Stimulated activated CD4-positive, alpha-beta T cell treated with anti-CD3 and anti-CD28 coated beads, Interleukin-2, amount 100 ng/mL, for 4 hours (primary cell): ENCODE data around the gene TTC31.
"Not testable (repeated sequence)": the region's sequence is repeated elsewhere in the genome, so short reads cannot be mapped to it uniquely, and the experiment has no call there.

Experiments
- DNase-seq: peaks from one replicate; pipeline ENCODE4 v3.0.0-alpha.2; 2020; ENCODE audit warnings: low read depth

TTC31 gene

GRCh38 chr2:74482801-74483674 is at the start of gene TTC31, which contains the start of gene CCDC142:
Gene TTC31, plus strand, starts transcription at chr2:74483081. Its CDS starts 15 bp downstream, at chr2:74483096.
Gene CCDC142, minus strand, starts transcription at chr2:74482998. Its CDS starts 161 bp downstream, at chr2:74482837.
- DNase-seq, result peak; percentile 89

GRCh38 chr2:74436111-74436805 is 46.6 kb upstream of the TTC31 start:
- DNase-seq, result no peak

- DNase-seq, result no peak
Measured at GRCh38 chr2:74436848-74437695, 45.8 kb upstream of the TTC31 start.

DNA sequence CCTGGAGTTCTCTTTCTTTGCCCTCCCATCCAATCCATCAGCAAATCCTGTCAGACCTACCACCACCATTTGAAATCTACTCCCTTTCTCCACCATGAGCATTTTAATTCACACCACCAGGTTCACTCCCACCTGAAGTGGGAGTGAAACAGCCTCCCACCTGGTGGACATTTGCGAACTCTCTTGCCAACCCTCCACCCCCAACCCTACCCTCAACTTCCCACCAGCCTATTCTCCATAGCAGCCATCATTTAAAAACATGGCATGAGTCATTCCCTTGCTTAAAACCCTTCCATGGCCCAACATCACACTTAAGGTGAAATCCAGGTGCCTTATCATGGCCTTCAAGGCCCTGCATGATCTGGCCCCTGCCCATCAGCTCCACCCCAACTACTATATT is 44.6 kb upstream of the TTC31 start:
- no peak for DNase-seq

- no peak for DNase-seq
Measured at GRCh38 chr2:74439373-74439772, 43.5 kb upstream of the TTC31 start.

DNA sequence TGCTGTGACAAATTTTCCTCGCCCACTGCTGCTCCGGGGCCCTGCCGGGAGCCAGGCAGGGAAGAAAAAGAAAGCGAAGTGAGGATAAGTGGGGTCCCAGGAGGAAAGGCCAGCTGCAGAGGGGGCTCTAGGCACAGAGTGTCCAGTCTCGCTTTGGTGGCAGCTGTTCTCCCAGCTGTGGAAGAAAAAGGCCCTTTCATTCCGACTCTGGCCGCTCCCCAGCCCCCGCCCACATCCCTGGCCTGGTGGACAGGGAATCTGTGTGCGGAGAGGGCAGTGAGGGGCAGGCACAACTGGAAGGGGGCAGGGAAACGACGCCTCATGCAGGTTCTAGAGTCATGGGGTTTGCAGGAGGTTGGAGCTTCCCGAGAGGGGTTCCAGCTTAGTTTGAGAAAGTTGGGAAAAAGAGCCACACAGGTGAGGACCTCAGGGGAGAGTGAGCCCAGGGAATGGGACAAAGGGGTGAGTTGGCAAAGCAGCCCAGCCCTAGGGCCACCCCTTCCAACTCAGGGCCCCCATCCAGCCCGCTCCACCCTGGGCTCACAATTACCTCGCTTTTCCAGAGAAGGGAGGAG is 43.0 kb upstream of the TTC31 start:
- no peak for DNase-seq

GRCh38 chr2:74440378-74441169 is 42.3 kb upstream of the TTC31 start:
- DNase-seq, result no peak

DNA sequence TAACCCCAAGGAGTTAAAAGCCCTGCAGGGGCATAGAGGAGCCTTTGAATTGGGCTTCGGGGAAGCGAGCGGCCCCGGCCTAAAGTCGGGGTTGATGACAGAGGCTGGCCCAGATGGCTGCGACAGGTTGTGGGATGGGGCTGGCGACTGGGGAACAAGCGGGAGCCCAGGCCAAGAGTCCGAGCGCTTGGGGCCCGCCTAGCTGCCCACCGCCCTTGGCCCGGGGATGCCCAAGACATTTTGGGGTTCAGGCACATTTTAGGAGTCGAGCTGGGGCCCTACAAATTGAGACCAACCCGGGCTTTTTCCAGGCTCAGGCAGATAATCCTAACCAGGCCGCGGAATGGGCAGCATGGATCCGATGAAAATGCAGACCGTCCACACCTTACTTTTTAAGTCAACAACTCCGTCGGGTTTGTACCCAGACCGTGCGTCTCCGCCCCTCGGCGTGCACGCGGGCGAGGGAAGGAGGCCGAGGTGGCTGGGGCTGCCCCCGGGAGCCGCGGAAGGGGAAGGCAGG is 41.7 kb upstream of the TTC31 start:
- DNase-seq, result no peak

- no peak for DNase-seq
Measured at GRCh38 chr2:74441690-74442482, 41.0 kb upstream of the TTC31 start, which contains the start of gene RTKN. Gene RTKN, minus strand, starts transcription at chr2:74441937. Its CDS starts 121 bp downstream, at chr2:74441816.

DNA sequence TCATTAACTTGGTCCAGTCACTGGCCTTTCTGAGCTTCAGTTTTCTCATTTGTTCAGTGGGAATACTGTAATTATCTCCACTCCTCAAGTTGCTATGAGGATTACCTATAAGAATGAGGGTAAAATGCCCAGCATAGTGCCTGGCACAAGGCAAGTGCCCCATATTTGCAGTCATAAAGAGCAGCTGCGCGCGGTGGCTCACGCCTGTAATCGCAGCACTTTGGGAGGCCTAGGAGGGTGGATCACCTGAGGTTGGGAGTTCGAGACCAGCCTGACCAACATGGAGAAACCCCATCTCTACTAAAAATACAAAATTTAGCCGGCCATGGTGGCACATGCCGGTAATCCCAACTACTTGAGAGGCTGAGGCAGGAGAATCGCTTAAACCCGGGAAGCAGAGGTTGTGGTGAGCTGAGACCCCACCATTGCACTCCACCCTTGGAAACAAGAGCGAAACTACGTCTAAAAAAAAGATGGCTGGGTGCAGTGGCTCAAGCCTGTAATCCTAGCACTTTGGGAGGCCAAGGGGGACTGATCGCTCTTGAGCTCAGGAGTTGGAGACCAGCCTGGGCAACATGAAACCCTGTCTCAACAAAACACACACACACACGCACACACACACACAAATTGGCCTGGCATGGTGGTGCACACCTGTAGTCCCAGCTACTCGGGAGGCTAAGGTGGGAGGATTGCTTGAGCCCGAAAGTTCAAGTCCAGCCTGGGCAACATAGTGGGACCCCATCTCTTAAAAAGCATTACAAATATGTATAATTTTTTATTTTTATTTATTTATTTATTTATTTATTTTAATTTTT is 40.2 kb upstream of the TTC31 start:
- not testable (repeated sequence) for DNase-seq

DNA sequence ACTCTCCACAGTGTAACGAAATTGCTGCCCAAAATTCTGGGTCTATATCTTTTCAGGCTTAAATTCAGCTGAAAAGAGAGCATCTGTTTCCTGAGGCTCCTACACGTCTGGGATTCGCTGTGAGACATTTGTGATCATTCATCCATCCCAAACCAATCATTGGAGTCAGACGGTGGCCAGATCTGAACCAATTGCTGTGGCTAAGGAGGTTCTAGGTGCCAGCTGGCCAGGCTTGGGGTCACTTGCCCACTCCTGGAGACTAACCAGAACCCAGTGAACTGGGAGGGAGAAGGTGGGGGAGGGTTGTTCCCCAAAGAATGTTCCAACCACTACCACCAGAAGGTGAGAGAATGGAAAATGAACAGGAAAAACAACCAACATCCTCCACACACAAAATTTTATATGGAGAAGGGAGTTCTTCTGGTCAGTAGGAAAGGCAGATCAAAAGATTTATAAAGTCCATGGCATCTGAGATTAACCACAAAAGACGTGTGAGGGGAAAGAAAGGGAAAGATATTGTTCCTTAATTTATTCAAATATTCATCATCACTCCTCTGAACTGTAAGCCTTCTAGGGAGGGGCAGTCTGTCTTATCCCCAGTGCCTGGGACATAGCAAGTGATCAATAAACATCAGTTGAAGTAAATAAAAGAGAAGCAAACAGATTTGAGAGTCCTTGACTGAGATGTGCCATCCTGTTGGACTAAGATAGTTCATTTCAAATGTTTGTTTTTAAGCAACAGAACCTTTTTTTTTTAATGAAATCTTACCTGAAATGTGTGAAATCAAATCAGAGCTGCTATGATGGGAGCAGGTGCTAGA is 38.2 kb upstream of the TTC31 start:
- DNase-seq, result no peak

GRCh38 chr2:74447230-74447999 is 35.5 kb upstream of the TTC31 start:
- DNase-seq, result no peak

DNA sequence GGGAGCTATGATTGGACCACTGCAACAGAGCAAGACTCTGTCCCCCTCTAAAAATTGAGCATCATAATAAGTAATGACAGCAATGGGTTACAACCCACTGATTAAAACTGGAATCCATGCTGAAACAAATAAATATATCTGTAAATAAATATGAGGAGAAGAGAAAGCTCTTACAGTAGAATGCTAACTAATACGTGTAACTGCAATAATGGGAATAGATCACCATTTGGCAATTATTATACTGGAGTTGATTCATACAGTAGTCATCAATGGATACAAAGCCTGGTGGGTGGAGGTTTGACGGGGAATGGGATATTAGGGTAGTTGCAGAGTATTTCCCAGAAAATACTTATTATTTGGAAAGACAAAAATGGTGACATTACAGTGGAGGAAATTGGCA is 34.1 kb upstream of the TTC31 start:
- no peak for DNase-seq

- no peak for DNase-seq
Measured at GRCh38 chr2:74450570-74451190, 32.2 kb upstream of the TTC31 start.

DNA sequence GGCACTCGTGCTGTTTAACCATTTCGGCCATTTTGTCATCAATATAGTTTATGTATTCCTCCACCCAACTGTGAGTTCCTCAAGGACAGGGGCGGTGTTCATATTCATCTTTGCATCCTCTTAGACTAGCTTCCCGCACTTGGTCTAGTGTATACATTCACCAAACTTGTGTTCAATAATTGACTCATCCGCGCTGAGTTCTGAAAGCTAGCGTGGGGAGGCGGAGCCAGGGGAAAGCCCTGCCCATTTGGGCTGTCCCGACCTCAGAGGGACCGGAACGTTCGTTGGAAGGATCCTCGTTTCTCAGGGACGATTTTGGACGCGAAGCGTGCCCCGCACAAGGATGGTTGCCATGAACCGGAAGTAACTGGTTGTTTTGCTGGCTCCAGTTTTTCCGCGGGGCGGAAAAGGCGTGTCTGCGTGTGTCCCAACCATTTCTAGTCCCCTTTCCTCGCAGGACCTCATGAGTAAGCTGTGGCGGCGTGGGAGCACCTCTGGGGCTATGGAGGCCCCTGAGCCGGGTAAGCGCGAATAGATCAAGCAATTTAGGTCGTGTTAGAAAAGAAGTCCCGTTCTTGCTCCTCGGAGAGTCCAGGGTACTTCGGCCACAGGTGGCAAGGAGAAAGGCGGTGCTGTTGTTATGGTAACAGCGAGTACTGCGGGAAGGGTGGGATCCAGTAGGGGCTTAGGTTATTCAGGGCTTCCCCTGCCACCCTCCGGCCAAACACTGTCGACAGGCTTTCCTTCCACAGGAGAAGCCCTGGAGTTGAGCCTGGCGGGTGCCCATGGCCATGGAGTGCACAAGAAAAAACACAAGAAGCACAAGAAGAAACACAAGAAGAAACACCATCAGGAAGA is 28.0 kb upstream of the TTC31 start, which contains the start of gene INO80B:
INO80B (plus strand) TSS at position 434 of the 858 bp plus-strand sequence; CDS start at position 464, 30 bp downstream.
- peak; percentile 97 for DNase-seq

DNA sequence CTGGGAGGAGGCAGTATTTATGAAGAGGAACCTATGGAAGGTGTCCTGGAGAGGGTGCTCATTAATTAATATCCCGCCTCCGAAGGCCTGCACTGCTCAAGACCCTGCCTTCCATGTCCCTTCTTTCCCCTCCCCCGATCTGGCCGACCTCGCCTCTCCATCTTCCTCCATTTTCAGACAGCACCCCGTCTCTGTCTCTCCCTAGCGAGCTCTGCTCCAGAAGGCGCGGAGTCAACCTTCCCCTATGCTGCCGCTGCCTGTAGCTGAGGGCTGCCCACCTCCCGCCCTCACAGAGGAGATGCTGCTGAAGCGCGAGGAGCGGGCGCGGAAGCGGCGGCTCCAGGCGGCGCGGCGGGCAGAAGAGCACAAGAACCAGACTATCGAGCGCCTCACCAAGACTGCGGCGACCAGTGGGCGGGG is 25.7 kb upstream of the TTC31 start:
- no peak for DNase-seq
